Breast epithelium (tissue), 4 donors: Measurements from ENCODE around the gene TREML2. TPM values are rescaled to one million over a fixed set of nuclear protein-coding genes. Genes with fewer than 3 reads are reported as not detected.

Experiments
- DNase-seq, 2 donors: peaks; one replicate each; pipeline ENCODE4 v3.0.0-alpha.2; 2019; ENCODE audit warnings: low spot score in 2 of 2
- H3K27ac ChIP-seq, 2 donors: fragments of 200-600 bp; sonication (generic) in 1 of 2; one replicate each; pipeline ENCODE4 v1.5.1; 2016 to 2019; ENCODE audit warnings: mild to moderate bottlenecking in 1 of 2
- H3K27me3 ChIP-seq, 2 donors: fragments of 200-600 bp; sonication (generic) in 1 of 2; one replicate each; pipeline versions ENCODE4 v1.5.1 to v1.6.0; 2017 to 2019; ENCODE audit warnings: control low read depth in 1 of 2, mild to moderate bottlenecking in 1 of 2
- H3K36me3 ChIP-seq: fragments of 200-600 bp; one replicate; pipeline ENCODE4 v1.5.1; 2019
- H3K4me1 ChIP-seq, 2 donors: fragments of 200-600 bp; sonication (generic); one replicate each; pipeline ENCODE4 v1.5.1; 2016 to 2019; ENCODE audit warnings: control low read depth in 1 of 2
- H3K4me3 ChIP-seq, 3 donors: fragments of 200-600 bp; sonication (generic); 1 replicate in 2 of 3; 2 replicates in 1 of 3; pipeline ENCODE4 v1.5.1; 2016 to 2019; ENCODE audit warnings: mild to moderate bottlenecking in 3 of 3, moderate library complexity in 2 of 3
- H3K9me3 ChIP-seq, 2 donors: fragments of 200-600 bp; sonication (generic) in 1 of 2; one replicate each; pipeline ENCODE4 v1.5.1; 2016 to 2019; ENCODE audit warnings: control low read depth in 1 of 2
- CTCF ChIP-seq, 3 donors: fragments of 450-650 bp; IDR thresholded peaks; one replicate each; pipeline ENCODE4 v1.5.1; 2016 to 2017; ENCODE audit warnings: antibody characterized with exemption in 3 of 3, mild to moderate bottlenecking in 3 of 3, moderate library complexity in 3 of 3
- POLR2A ChIP-seq: fragments of 450-650 bp; IDR thresholded peaks from one replicate; pipeline ENCODE4 v1.6.1; 2016; ENCODE audit warnings: antibody characterized with exemption, mild to moderate bottlenecking, moderate library complexity
- POLR2AphosphoS5 ChIP-seq, 3 donors: sonication (generic); formaldehyde crosslinking; IDR thresholded peaks; one replicate each; pipeline ENCODE4 v1.6.1; 2017; ENCODE audit warnings: antibody characterized with exemption in 3 of 3
- intact Hi-C: fragments of 100-400 bp; cut with DNase I; formaldehyde crosslinking; loops from one replicate; pipeline ENCODE4 v1.15.1; 2023; ENCODE audit warnings: low total_unique reads
- total RNA-seq, 3 donors: library from RNA; depleted of rRNA; stranded (reverse); fragments of >200 nt; gene quantifications; one replicate each; pipeline ENCODE4 v1.1.0, GENCODE V29; 2016

Gene TREML2
- total RNA-seq, 3 donors from 2014 or later, result under 0.01 to 0.15 TPM; not detected in 1

GRCh38 chr6:41167173-41167963, 33.6 kb downstream of the TREML2 start:
- no peak overlapping the region for H3K4me3 ChIP-seq
- no peaks in the 10 kb centered on the region for H3K4me1 ChIP-seq
- intact Hi-C loops, result no loop called here
- H3K27me3 ChIP-seq, result no peaks in the 10 kb centered on the region
- no peak overlapping the region for H3K27ac ChIP-seq
- H3K9me3 ChIP-seq, result no peaks in the 10 kb centered on the region
- DNase-seq, result no peak
- TF ChIP-seq POLR2A, result no peak
- TF ChIP-seq POLR2AphosphoS5 (IDR thresholded peaks at IDR 0.05), result no peak
- TF ChIP-seq CTCF (IDR thresholded peaks at IDR 0.05), result no peak
- no peaks in the 10 kb centered on the region for H3K36me3 ChIP-seq

DNA sequence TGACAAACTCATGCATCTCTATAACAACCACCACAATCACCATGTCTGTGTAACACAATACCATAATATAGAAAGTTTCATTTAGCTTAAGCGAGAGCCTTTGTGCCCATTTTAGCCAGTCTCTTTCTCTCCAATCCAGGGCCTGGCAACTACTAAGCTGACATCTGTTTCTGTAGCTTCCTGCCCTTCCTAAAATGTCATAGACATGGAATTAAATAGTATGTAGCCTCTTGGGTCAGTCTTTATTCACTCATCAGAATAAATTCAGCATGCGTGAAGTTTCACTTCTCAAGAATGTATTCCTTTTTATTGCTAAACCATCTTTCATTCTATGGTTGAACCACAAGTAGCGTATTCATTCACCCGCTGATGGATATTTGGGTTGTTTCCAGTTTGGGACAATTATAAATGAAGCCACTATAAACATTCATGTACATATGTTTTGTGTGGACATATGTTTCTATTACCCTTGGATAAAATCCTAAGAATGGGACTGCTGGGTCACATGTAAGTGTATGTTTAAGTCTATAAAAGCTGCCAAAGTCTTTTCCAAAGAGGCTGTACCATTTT, 36.3 kb downstream of the TREML2 start:
- Histone ChIP-seq H3K4me1 (no peaks in the 10 kb centered on the region), H3K27me3 (peaks cover 0 to 2% of the 10 kb centered on the region in 2 donors), H3K36me3 (no peaks in the 10 kb centered on the region), H3K9me3 (no peaks in the 10 kb centered on the region), H3K4me3 (no peak overlapping the region), H3K27ac (no peak overlapping the region)
- TF ChIP-seq POLR2A, result no peak
- no peak for DNase-seq
- intact Hi-C loops, result no loop called here

GRCh38 chr6:41163419-41163717, 37.6 kb downstream of the TREML2 start:
- H3K4me3 ChIP-seq, result no peak overlapping the region

GRCh38 chr6:41162687-41163418, 38.1 kb downstream of the TREML2 start, which contains the start of gene TREM2:
TREM2 (minus strand) TSS chr6:41163116; CDS start chr6:41163082, 34 bp downstream.
- peak in 1 of 2 donors; percentile 25 for DNase-seq
- H3K9me3 ChIP-seq, result no peaks in the 10 kb centered on the region
- intact Hi-C loops, result no loop called here
- H3K36me3 ChIP-seq, result no peaks in the 10 kb centered on the region
- no peak within 1 kb of the TSS for H3K27ac ChIP-seq
- H3K27me3 ChIP-seq, result peaks cover 0 to 4% of the 10 kb centered on the region in 2 donors
- H3K4me3 ChIP-seq, result peak within 1 kb of the TSS in 1 of 3 donors; percentile 23
- TF ChIP-seq POLR2A, result no peak
- TF ChIP-seq POLR2AphosphoS5 (IDR thresholded peaks at IDR 0.05), result no peak
- no peak for TF ChIP-seq CTCF (IDR thresholded peaks at IDR 0.05)
- no peaks in the 10 kb centered on the region for H3K4me1 ChIP-seq

More at GRCh38 chr6:41163419-41163717, 37.6 kb downstream of the TREML2 start:
- Histone ChIP-seq H3K4me1 (no peaks in the 10 kb centered on the region), H3K9me3 (no peaks in the 10 kb centered on the region), H3K27me3 (peaks cover 0 to 4% of the 10 kb centered on the region in 2 donors), H3K27ac (no peak overlapping the region), H3K36me3 (no peaks in the 10 kb centered on the region)
- intact Hi-C loops, result no loop called here
- DNase-seq, result no peak
- TF ChIP-seq POLR2AphosphoS5 (IDR thresholded peaks at IDR 0.05) (no peak), CTCF (IDR thresholded peaks at IDR 0.05) (no peak), POLR2A (no peak)

GRCh38 chr6:41161851-41162552, 38.9 kb downstream of the TREML2 start:
- Histone ChIP-seq H3K4me1 (no peaks in the 10 kb centered on the region), H3K36me3 (no peaks in the 10 kb centered on the region), H3K9me3 (no peaks in the 10 kb centered on the region), H3K27me3 (peaks cover 0 to 4% of the 10 kb centered on the region in 2 donors), H3K4me3 (peak overlapping the region in 1 of 3 donors; percentile 23), H3K27ac (no peak overlapping the region)
- intact Hi-C loops, result no loop called here
- no peak for DNase-seq
- TF ChIP-seq CTCF (IDR thresholded peaks at IDR 0.05) (no peak), POLR2AphosphoS5 (IDR thresholded peaks at IDR 0.05) (no peak), POLR2A (no peak)
